Measurements from ENCODE around the gene ERP29.

ERP29 gene

DNA sequence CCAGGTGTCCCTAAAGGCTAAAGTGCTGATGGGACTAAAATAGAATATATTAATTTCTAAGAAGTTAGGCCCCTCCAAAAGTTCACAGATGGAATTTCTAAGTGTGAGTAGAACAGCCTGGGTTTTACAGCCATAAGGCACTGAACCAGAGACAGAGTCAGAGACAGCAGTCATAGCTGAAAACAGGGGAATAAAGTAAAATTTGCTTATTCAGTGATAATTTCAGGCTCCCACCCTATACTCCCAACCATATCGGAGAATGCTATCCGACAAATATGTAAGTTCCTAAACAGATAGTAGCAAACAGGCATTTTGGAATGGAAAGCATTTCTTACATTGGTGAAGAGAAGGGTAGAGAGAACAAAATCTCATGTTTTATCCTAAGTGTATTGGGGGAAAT, 50.0 kb downstream of the ERP29 start:
- DNase-seq (ENCODE audit: extremely low read depth, insufficient read length), result no peak
- peaks cover 11% of the 10 kb centered on the region for H3K36me3 ChIP-seq (ENCODE audit: control insufficient read depth, insufficient read depth, low read length)
- TF ChIP-seq, protein P1, sequence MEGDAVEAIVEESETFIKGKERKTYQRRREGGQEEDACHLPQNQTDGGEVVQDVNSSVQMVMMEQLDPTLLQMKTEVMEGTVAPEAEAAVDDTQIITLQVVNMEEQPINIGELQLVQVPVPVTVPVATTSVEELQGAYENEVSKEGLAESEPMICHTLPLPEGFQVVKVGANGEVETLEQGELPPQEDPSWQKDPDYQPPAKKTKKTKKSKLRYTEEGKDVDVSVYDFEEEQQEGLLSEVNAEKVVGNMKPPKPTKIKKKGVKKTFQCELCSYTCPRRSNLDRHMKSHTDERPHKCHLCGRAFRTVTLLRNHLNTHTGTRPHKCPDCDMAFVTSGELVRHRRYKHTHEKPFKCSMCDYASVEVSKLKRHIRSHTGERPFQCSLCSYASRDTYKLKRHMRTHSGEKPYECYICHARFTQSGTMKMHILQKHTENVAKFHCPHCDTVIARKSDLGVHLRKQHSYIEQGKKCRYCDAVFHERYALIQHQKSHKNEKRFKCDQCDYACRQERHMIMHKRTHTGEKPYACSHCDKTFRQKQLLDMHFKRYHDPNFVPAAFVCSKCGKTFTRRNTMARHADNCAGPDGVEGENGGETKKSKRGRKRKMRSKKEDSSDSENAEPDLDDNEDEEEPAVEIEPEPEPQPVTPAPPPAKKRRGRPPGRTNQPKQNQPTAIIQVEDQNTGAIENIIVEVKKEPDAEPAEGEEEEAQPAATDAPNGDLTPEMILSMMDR (IDR thresholded peaks at IDR 0.05; ENCODE audit: insufficient read depth, low read length, poor library complexity, severe bottlenecking), result no peak
- no peak overlapping the region for H3K4me3 ChIP-seq (replicated peaks; ENCODE audit: low read depth, low read length)
- H3K27me3 ChIP-seq (replicated peaks; ENCODE audit: control insufficient read depth, insufficient read depth, low read length), result no peaks in the 10 kb centered on the region

DNA sequence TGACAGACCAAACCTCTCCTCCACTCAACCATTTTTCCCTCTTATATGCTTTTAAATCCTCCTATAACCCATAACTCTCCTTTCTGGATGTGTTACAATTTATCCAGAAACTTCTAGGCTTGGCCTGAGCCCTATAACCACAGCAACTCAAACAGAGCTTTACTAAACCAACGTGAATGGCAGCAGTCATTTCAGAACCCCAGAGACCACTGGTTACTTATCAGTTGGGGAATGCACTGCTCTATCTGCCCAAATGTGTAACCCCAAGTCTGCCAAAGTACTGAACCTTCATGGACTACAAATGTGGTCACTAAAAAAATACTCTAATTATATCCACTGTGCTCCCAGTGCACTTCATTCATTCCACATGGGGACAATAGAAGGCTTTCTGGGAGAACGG, 53.3 kb downstream of the ERP29 start:
- TF ChIP-seq, protein P1 (IDR thresholded peaks at IDR 0.05; ENCODE audit: insufficient read depth, low read length, poor library complexity, severe bottlenecking), result no peak
- H3K36me3 ChIP-seq (ENCODE audit: control insufficient read depth, insufficient read depth, low read length), result peaks cover 20% of the 10 kb centered on the region

More for the DNA sequence above, 53.3 kb downstream of the ERP29 start:
- no peaks in the 10 kb centered on the region for H3K27me3 ChIP-seq (replicated peaks; ENCODE audit: control insufficient read depth, insufficient read depth, low read length)
- H3K4me3 ChIP-seq (replicated peaks; ENCODE audit: low read depth, low read length), result no peak overlapping the region
- DNase-seq (ENCODE audit: extremely low read depth, insufficient read length), result no peak
